Ramos (cell line): ENCODE measurements around the gene ST6GALNAC2.
"Not testable (repeated sequence)": the region's sequence is repeated elsewhere in the genome, so short reads cannot be mapped to it uniquely, and the experiment has no call there.

ENCODE experiments used
- in situ Hi-C: fragments of 300-500 bp; cut with MboI; formaldehyde crosslinking; loops from one replicate; pipeline ENCODE4 v1.14.3; 2022; ENCODE audit warnings: low sequenced_read_pairs; ENCODE audit not compliant: unreplicated experiment

ST6GALNAC2 gene

GRCh38 chr17:76585649-76586593, at the start of gene ST6GALNAC2:
ST6GALNAC2 (minus strand) TSS chr17:76585860; CDS start chr17:76585808, 52 bp downstream.
- in situ Hi-C loops: no loop called here

GRCh38 chr17:76635039-76635438, 49.4 kb upstream of the ST6GALNAC2 start:
- in situ Hi-C loops: no loop called here

GRCh38 chr17:76633628-76634328, 48.1 kb upstream of the ST6GALNAC2 start:
- in situ Hi-C loops: no loop called here

- in situ Hi-C loops: no loop called here
These were observed 46.3 kb upstream of the ST6GALNAC2 start for GRCh38 chr17:76631821-76632565.

- in situ Hi-C loops: no loop called here
These were observed 44.5 kb upstream of the ST6GALNAC2 start for GRCh38 chr17:76630151-76630550.

GRCh38 chr17:76627510-76627909, 41.9 kb upstream of the ST6GALNAC2 start:
- in situ Hi-C loops: no loop called here

- in situ Hi-C loops: no loop called here
These were observed 40.8 kb upstream of the ST6GALNAC2 start for GRCh38 chr17:76626442-76626841.

- in situ Hi-C loops: no loop called here
These were observed 39.8 kb upstream of the ST6GALNAC2 start for GRCh38 chr17:76625496-76625895.

- in situ Hi-C loops: no loop called here
These were observed 37.8 kb upstream of the ST6GALNAC2 start for GRCh38 chr17:76623271-76624146.

- in situ Hi-C loops: loop anchor here (5.0 kb wide), 2 partner anchors 36 to 96 kb away; no protein-coding TSS in a partner anchor
These were observed 32.2 kb upstream of the ST6GALNAC2 start for GRCh38 chr17:76617838-76618237.

- in situ Hi-C loops: loop anchor here (5.0 kb wide), 2 partner anchors 33 to 93 kb away; no protein-coding TSS in a partner anchor
These were observed 29.4 kb upstream of the ST6GALNAC2 start for GRCh38 chr17:76614912-76615617.

- in situ Hi-C loops: not testable (repeated sequence)
These were observed 28.6 kb upstream of the ST6GALNAC2 start for GRCh38 chr17:76614064-76614759.

- in situ Hi-C loops: no loop called here
These were observed 27.6 kb upstream of the ST6GALNAC2 start for GRCh38 chr17:76612977-76613851.

GRCh38 chr17:76612465-76612864, 26.8 kb upstream of the ST6GALNAC2 start:
- in situ Hi-C loops: no loop called here

- in situ Hi-C loops: no loop called here
These were observed 26.1 kb upstream of the ST6GALNAC2 start for GRCh38 chr17:76611758-76612157.

GRCh38 chr17:76611080-76611749, 25.6 kb upstream of the ST6GALNAC2 start:
- in situ Hi-C loops: not testable (repeated sequence)

GRCh38 chr17:76606685-76607084, 21.0 kb upstream of the ST6GALNAC2 start:
- in situ Hi-C loops: not testable (repeated sequence)
